Endothelial cell of umbilical vein (primary cell): ENCODE data around the gene SYN1. TPM values are rescaled to one million over a fixed set of nuclear protein-coding genes. Genes with fewer than 3 reads are reported as not detected.

ENCODE experiments used
- BruUV-seq: library from RNA; stranded (reverse); fragments of 400-500 nt; replicated peaks from 2 replicates; lab custom pipeline; 2021; lab: Mats Ljungman, UMichigan
- CTCF ChIA-PET: fragments of 300-600, 350-600 bp; sonication (Branson Sonifier 250); formaldehyde crosslinking; loops from one replicate; lab custom pipeline; 2021; ENCODE audit warnings: antibody characterized with exemption, inconsistent platforms; lab: Charles Lee
- POLR2A ChIA-PET: fragments of 300-600, 350-600 bp; sonication (Branson Sonifier 250); formaldehyde crosslinking; loops from one replicate; lab custom pipeline; 2021; ENCODE audit warnings: antibody characterized with exemption, inconsistent platforms; lab: Charles Lee
- DNase-seq: peaks from one replicate; pipeline ENCODE4 v3.0.0-alpha.2; 2011; ENCODE audit warnings: low read depth, low spot score
- FAIRE-seq: peaks from 2 replicates; lab custom pipeline; 2011; peaks lifted over from hg19 to GRCh38; lab: Jason Lieb, UNC
- H2AFZ ChIP-seq: 2 replicates; pipeline ENCODE4 v1.6.0; 2012; ENCODE audit warnings: low read depth, low read length, control low read depth, inconsistent platforms
- H3K27ac ChIP-seq: 2 replicates; pipeline ENCODE4 v1.5.1; 2011; ENCODE audit warnings: low read depth, mild to moderate bottlenecking, control low read depth, low read length, moderate library complexity; ENCODE audit not compliant: insufficient read depth
- H3K27me3 ChIP-seq, 2 experiments: 2 replicates each; pipeline versions ENCODE4 v1.6.0 to v1.6.1; 2011; ENCODE audit warnings: low read length in 2 of 2, mixed read lengths in 1 of 2; ENCODE audit not compliant: control insufficient read depth in 2 of 2, insufficient read depth in 2 of 2
- H3K36me3 ChIP-seq, 2 experiments: 2 replicates in 1 of 2; 3 replicates in 1 of 2; pipeline ENCODE4 v1.5.1; 2011; ENCODE audit warnings: low read length in 2 of 2, mild to moderate bottlenecking in 1 of 2, moderate library complexity in 1 of 2; ENCODE audit not compliant: control insufficient read depth in 2 of 2, insufficient read depth in 2 of 2; ENCODE audit errors: extremely low read depth in 1 of 2
- H3K4me1 ChIP-seq: 3 replicates; pipeline ENCODE4 v1.5.1; 2011; ENCODE audit warnings: mild to moderate bottlenecking, low read length; ENCODE audit not compliant: control insufficient read depth, insufficient read depth; ENCODE audit errors: extremely low read depth
- H3K4me2 ChIP-seq: 2 replicates; pipeline ENCODE4 v1.6.1; 2011; ENCODE audit warnings: low read length, control low read depth, mixed read lengths; ENCODE audit not compliant: insufficient read depth
- H3K4me3 ChIP-seq, 3 experiments: fragments of 200-600 bp in 1 of 3; sonication (generic), shearing (Covaris generic) in 1 of 3; replicated peaks in 1 of 3; 2 replicates each; pipeline ENCODE4 v1.5.1; 2011 to 2016; ENCODE audit warnings: control low read depth in 3 of 3, low read length in 3 of 3, mild to moderate bottlenecking in 2 of 3, inconsistent platforms in 1 of 3, low read depth in 1 of 3, moderate library complexity in 1 of 3; ENCODE audit not compliant: insufficient read depth in 1 of 3
- H3K79me2 ChIP-seq: 2 replicates; pipeline ENCODE4 v1.6.0; 2012; ENCODE audit warnings: low read length, inconsistent platforms; ENCODE audit not compliant: control insufficient read depth, insufficient read depth
- H3K9ac ChIP-seq: replicated peaks from 2 replicates; pipeline ENCODE3; 2011; ENCODE audit warnings: low read length, control low read depth; ENCODE audit not compliant: insufficient read depth; ENCODE audit errors: extremely low read depth
- H3K9me1 ChIP-seq: replicated peaks from 3 replicates; pipeline ENCODE4 v1.6.0; 2011; ENCODE audit warnings: mild to moderate bottlenecking, low read length; ENCODE audit not compliant: control insufficient read depth, insufficient read depth; ENCODE audit errors: extremely low read depth
- H3K9me3 ChIP-seq: replicated peaks from 2 replicates; pipeline ENCODE4 v1.5.1; 2012; ENCODE audit warnings: low read length, inconsistent platforms; ENCODE audit not compliant: control insufficient read depth, insufficient read depth
- H4K20me1 ChIP-seq: replicated peaks from 2 replicates; pipeline ENCODE3; 2011; ENCODE audit warnings: mild to moderate bottlenecking, low read length; ENCODE audit not compliant: control insufficient read depth, insufficient read depth; ENCODE audit errors: extremely low read depth
- EZH2 ChIP-seq: IDR thresholded peaks from 2 replicates; pipeline ENCODE4 v1.6.1; 2012; ENCODE audit warnings: borderline replicate concordance, low read depth, mild to moderate bottlenecking, moderate library complexity, low read length, inconsistent platforms; ENCODE audit not compliant: severe bottlenecking
- FOS ChIP-seq: IDR thresholded peaks from 2 replicates; pipeline ENCODE4 v1.6.1; 2011; ENCODE audit warnings: mild to moderate bottlenecking, low read length, moderate library complexity, borderline replicate concordance; ENCODE audit not compliant: insufficient read depth
- GATA2 ChIP-seq: IDR thresholded peaks from 2 replicates; pipeline ENCODE4 v1.7.0; 2011; ENCODE audit warnings: low read depth, mild to moderate bottlenecking, moderate library complexity, mixed read lengths, low read length; ENCODE audit not compliant: insufficient read length, insufficient read depth
- JUN ChIP-seq: IDR thresholded peaks from 2 replicates; pipeline ENCODE4 v1.6.1; 2011; ENCODE audit warnings: borderline replicate concordance, low read depth; ENCODE audit not compliant: insufficient read length, insufficient read depth
- MYC ChIP-seq: IDR thresholded peaks from one replicate; pipeline ENCODE4 v1.6.1; 2011; ENCODE audit warnings: mild to moderate bottlenecking, low read depth, low read length
- POLR2A ChIP-seq: IDR thresholded peaks from 2 replicates; pipeline ENCODE4 v1.6.1; 2012; ENCODE audit warnings: low read depth, mild to moderate bottlenecking, control low read depth, low read length
- POLR2AphosphoS5 ChIP-seq: IDR thresholded peaks from 2 replicates; pipeline ENCODE4 v1.6.1; 2012; ENCODE audit warnings: low read depth, mild to moderate bottlenecking, control low read depth, low read length, moderate library complexity; ENCODE audit not compliant: insufficient read depth
- dilution Hi-C: fragments of 300-500 bp; cut with MboI; formaldehyde crosslinking; loops from one replicate; pipeline ENCODE4 v1.15.0; 2019; ENCODE audit warnings: low sequenced_read_pairs; ENCODE audit not compliant: extremely low pct_ligation_motif_present
- intact Hi-C: fragments of 100-400 bp; cut with micrococcal nuclease; formaldehyde crosslinking; loops from one replicate; pipeline ENCODE4 v1.10.0; 2022
- polyA plus RNA-seq, 4 experiments: library from polyadenylated mRNA; depleted of rRNA in 3 of 4; stranded (reverse) in 3 of 4; unstranded in 1 of 4; fragments of >200 nt; gene quantifications; 2 replicates each; pipeline versions ENCODE4 v1.2.1 to v1.2.3, GENCODE V29; 2011 to 2012; ENCODE audit warnings: missing spikeins in 1 of 4
- total RNA-seq: library from RNA; stranded (reverse); gene quantifications from 2 replicates; pipeline ENCODE4 v1.2.3, GENCODE V29; 2021
- TF ChIP-seq, protein P1 (sequence below), 2 donors: IDR thresholded peaks; 1 replicate in 1 of 2; 2 replicates in 1 of 2; pipeline ENCODE4 v1.5.1; 2011; ENCODE audit warnings: low read length in 2 of 2, mild to moderate bottlenecking in 2 of 2, moderate library complexity in 2 of 2, control low read depth in 1 of 2, inconsistent platforms in 1 of 2, low read depth in 1 of 2; ENCODE audit not compliant: insufficient read depth in 1 of 2; ENCODE audit errors: extremely low read depth in 1 of 2
- TF ChIP-seq, protein P2 (sequence below): IDR thresholded peaks from 2 replicates; pipeline ENCODE4 v1.6.1; 2011; ENCODE audit not compliant: insufficient read depth, insufficient read length

SYN1 gene
- total and polyA plus RNA-seq, 2 donors (not counting 3 experiments of a cell fraction or from before 2014, with no cell fraction given) = not detected

DNA sequence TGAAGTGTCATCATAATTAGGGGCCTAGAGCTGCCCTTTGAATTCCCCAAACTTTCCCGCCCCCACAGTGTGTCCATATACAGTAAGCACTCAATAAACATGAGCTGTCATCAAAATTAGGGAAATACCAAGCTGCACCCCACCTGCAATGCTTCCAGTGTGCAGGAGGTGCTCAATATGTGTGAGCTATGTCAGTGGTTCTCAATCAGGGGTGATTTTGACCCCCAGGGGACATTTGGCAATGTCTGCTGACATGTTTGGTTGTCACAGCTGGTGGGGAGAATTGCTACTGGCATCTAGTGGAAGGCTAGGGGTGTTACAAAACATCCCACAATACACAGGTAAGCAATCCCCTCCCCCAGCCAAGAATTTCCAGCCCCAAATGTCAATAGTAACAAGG is 9.3 kb upstream of the SYN1 start:
- Histone ChIP-seq H3K9me1 (no peaks in the 10 kb centered on the region), H3K9me3 (no peaks in the 10 kb centered on the region), H3K4me1 (peaks cover 9% of the 10 kb centered on the region), H4K20me1 (no peaks in the 10 kb centered on the region), H3K4me2 (no peak overlapping the region), H3K36me3 (no peaks in the 10 kb centered on the region), H3K27me3 (no peaks in the 10 kb centered on the region), H3K79me2 (no peaks in the 10 kb centered on the region), H3K27ac (no peak overlapping the region), H2AFZ (no peak overlapping the region), H3K9ac (no peak overlapping the region), H3K4me3 (no peak overlapping the region)
- DNase-seq (no peak), FAIRE-seq (no peak)
- CTCF ChIA-PET = interaction anchor here (0.7 to 1.2 kb wide), 3 partner anchors 47 to 132 kb away, joined by 3 read pairs; partner anchors contain the start of genes ARAF and TIMP1
- dilution Hi-C loops = no loop called here
- TF ChIP-seq EZH2 (no peak), FOS (no peak), MYC (no peak), POLR2A (no peak)
- TF ChIP-seq, protein P1, sequence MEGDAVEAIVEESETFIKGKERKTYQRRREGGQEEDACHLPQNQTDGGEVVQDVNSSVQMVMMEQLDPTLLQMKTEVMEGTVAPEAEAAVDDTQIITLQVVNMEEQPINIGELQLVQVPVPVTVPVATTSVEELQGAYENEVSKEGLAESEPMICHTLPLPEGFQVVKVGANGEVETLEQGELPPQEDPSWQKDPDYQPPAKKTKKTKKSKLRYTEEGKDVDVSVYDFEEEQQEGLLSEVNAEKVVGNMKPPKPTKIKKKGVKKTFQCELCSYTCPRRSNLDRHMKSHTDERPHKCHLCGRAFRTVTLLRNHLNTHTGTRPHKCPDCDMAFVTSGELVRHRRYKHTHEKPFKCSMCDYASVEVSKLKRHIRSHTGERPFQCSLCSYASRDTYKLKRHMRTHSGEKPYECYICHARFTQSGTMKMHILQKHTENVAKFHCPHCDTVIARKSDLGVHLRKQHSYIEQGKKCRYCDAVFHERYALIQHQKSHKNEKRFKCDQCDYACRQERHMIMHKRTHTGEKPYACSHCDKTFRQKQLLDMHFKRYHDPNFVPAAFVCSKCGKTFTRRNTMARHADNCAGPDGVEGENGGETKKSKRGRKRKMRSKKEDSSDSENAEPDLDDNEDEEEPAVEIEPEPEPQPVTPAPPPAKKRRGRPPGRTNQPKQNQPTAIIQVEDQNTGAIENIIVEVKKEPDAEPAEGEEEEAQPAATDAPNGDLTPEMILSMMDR (IDR thresholded peaks at IDR 0.05; ENCODE audit: extremely low read depth in 1 of 2, insufficient read depth in 1 of 2, low read depth in 1 of 2, low read length in 2 of 2) = peak in 1 of 2 donors; percentile 3
- POLR2A ChIA-PET = no interaction called here
- intact Hi-C loops = no loop called here
- BruUV-seq = no TSS peak

DNA sequence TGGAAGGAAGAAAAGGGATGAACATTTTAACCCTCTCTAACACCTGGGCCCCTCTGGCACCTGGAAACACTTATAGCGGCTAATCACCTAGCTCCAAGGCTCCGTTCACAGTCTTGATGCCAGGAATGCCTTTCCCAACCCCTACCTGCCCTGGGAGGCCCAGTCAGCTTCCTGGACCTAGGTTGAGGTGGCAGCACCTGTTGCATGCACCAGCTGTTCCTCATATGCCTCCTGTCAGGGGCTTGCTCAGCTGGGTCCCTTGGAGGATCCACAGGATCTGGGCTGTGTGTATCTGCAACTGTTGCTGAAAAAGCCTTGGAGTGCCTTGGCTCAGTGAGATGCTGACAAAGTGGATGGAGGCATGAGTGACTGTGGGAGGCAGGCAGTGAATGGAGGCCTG is 5.7 kb upstream of the SYN1 start:
- H3K9me3 ChIP-seq = no peaks in the 10 kb centered on the region
- H3K4me3 ChIP-seq = no peak overlapping the region
- intact Hi-C loops = no loop called here
- FAIRE-seq (no peak), DNase-seq (no peak)
- peaks cover 0 to 5% of the 10 kb centered on the region in 2 experiments for H3K27me3 ChIP-seq
- H3K36me3 ChIP-seq = no peaks in the 10 kb centered on the region
- H3K4me2 ChIP-seq = no peak overlapping the region
- TF ChIP-seq, protein P1 (IDR thresholded peaks at IDR 0.05; ENCODE audit: extremely low read depth in 1 of 2, insufficient read depth in 1 of 2, low read depth in 1 of 2, low read length in 2 of 2) = no peak
- no peak for TF ChIP-seq POLR2A
- no peak for TF ChIP-seq JUN
- TF ChIP-seq FOS = no peak
- TF ChIP-seq, protein P2, sequence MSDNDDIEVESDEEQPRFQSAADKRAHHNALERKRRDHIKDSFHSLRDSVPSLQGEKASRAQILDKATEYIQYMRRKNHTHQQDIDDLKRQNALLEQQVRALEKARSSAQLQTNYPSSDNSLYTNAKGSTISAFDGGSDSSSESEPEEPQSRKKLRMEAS = no peak
- TF ChIP-seq EZH2 = no peak
- TF ChIP-seq GATA2 = no peak
- no peak for TF ChIP-seq POLR2AphosphoS5
- TF ChIP-seq MYC = no peak
- peaks cover 11% of the 10 kb centered on the region for H3K4me1 ChIP-seq
- ChIA-PET CTCF (no interaction called here), POLR2A (no interaction called here)
- H3K27ac ChIP-seq = no peak overlapping the region
- no peak overlapping the region for H3K9ac ChIP-seq
- BruUV-seq = no TSS peak
- no peaks in the 10 kb centered on the region for H3K9me1 ChIP-seq
- H3K79me2 ChIP-seq = no peaks in the 10 kb centered on the region
- dilution Hi-C loops = no loop called here
- H4K20me1 ChIP-seq = no peaks in the 10 kb centered on the region
- H2AFZ ChIP-seq = no peak overlapping the region
